NCI-H1930 (cell line): ENCODE measurements around the gene PARVB.

ENCODE experiments used
- DNase-seq, 2 experiments: peaks; one replicate each; lab custom pipeline; 2025; lab: John Stamatoyannopoulos, UW

PARVB gene

GRCh38 chr22:44028091-44028490 is 4.0 kb downstream of the PARVB start:
- DNase-seq = no peak

DNA sequence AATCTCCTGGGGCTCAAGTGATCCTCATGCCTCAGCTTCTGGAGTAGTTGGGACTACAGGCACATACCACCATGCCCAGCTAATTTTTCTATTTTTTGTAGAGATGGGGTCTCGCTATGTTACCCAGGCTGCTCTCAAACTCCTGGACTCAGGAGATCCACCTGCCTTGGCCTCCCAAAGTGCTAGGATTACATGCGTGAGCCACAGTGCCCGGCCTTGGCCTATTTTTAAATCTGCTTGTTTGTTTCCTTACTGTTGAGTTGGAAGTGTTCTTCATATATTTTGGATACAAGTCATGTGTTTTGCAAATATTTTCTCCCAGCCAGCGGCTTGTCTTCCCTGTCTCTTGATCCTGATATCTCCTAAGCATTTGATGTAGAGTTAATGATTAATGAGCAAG is 5.0 kb downstream of the PARVB start:
- no peak for DNase-seq

GRCh38 chr22:44030051-44030701 is 6.1 kb downstream of the PARVB start:
- no peak for DNase-seq

DNA sequence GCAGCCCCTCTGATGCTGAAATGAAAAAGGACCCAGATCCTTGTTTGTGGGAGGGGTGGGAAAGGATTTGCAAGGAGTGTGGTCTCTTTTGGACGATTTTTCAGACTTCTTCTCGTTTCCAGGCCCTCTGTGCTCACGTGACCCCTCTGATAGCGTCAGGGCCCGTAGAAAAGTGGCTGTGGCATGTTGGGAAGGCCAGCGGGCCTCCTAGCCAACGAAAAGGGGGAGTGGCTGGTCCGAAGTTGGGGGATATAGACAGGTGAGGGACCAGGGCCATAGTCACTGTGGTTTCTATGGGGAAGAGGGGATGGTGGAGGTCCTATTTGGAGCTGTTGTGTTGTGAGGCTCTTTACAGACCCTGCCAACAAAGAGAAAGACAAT is 6.6 kb downstream of the PARVB start:
- no peak for DNase-seq

- no peak for DNase-seq
Measured at GRCh38 chr22:44031158-44031952, 7.3 kb downstream of the PARVB start.

GRCh38 chr22:44032126-44032730 is 8.1 kb downstream of the PARVB start:
- DNase-seq = no peak

GRCh38 chr22:44033287-44033686 is 9.2 kb downstream of the PARVB start:
- no peak for DNase-seq

GRCh38 chr22:44033694-44034093 is 9.6 kb downstream of the PARVB start:
- no peak for DNase-seq

DNA sequence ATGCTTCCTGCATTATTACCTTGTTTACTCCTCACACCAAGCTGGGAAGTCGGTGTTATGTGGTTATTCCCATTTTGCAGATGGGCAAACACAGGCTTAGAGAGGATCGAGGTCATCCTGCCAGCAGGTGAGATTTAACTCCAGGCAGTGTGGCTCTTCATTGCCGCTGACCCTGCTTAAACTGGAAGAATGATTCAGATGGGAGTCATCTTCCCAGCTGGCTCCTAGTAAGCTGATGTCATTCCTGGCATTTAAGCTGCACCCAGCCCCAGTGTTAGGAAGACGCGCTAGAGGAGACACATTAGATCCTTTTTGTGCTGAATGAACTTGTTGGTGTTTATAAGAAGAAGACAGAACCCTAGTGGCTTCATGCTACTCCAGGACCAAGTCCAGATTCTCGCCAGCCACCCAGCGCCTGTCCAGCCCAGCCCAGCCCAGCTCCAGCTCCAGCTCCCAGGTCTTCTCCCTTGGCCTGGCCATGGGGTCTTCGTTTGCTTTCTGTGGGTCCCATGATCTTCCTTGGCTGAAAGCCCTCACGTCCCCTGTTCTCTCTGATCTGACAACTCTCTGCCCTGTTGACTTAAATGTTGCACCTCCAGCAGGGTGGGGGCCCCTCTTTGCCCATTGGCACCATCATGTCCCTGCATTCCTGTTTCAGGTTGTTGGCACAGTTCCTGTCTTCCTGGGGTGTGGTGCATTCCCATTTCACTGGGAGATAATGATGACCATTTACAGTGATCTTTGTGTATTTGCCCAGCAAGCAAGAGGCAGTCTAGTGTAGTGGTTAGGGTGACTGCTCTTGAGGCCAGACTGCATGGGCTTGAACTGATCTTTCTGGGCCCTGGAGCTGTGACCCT is 13.6 kb downstream of the PARVB start:
- DNase-seq = no peak

DNA sequence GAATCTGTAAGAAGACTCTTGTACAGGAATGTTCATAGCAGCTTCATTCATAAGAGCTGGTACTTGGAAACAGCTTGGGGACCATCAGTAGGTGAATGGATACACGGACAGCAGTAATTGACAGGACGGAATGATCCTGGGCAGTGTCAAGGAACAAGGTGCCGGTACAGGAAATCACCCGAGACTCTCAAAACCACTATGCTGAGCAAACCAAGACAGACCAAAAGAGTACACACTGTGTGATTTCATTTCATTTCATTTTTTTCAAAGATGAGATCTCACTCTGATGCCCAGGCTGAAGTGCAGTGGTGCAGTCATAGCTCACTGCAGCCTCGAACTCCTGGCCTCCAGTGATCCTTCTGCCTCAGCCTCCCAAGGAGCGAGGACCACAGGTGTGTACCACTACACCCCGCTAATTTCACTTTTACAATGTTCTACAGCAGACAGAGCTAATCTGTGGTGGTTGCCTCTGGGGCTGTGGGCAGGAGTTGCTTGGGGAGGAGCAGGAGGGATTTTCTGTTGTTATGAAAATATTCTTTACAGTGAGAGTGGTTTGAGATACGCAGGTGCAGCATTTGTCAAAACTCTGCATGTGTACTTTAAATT is 15.6 kb downstream of the PARVB start:
- DNase-seq = no peak

DNA sequence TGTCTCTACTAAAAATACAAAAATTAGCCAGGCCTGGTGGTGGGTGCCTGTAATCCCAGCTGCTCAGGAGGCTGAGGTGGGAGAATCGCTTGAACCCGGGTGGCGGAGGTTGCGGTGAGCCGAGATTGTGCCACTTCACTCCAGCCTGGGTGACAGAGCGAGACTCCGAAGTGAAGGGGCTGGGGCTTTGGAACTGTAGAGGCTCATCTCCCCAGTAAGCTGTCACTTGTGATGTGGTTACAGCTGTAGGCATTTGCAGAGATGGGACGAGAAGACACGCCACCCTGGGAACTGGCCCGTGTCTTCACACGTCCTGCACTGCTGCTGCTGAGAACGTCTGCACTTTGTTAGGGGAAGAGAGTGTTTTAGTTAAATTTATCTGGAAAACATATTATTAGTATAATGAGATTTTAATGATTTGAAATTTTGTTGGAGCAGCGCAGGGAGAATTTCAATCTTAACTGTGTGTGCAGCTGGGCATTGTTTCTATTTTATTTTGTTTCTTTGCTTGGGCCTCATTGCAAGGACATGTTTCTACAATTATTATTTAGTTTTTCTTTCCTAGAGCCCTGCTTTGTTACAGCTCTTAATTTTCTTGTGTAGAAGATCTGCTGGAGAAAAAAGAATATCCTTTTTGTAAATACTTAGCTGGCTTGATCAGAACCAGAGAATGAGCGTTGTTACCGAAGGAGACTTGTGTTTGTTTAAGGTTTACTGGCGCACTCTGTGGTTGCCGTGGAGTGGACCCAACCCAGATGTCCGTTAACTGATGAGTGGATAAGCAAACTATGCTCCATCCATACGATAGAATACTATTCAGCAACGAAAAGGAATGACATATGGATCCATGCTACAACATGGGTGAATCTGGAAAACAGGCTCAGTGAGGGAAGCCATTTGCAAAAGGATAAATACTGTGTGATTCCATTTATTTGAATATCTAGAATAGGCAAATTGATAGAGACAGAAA is 18.4 kb downstream of the PARVB start:
- DNase-seq = no peak

GRCh38 chr22:44045145-44045544 is 21.0 kb downstream of the PARVB start:
- no peak for DNase-seq

GRCh38 chr22:44046485-44047141 is 22.5 kb downstream of the PARVB start:
- DNase-seq = no peak

DNA sequence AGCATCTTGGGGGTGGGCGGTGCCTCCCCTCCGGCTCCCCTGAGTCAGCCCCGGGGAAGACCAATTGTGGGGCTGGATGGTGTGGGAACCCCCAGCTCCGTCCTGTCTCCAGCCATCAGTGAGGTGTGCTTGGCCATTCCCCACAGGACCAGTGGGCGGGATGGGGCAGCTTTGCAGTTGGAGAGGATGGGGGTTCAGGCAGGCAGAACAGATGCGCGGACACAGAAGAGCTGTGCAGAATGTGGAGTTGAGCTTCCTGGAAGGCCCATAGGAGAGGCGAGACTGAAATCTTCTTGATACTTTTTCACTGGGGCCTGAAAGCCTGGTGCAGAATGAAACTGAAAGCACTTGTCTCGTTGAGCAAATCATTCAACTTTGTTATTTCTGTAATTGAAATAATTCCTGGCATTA is 23.8 kb downstream of the PARVB start:
- no peak for DNase-seq

GRCh38 chr22:44049486-44050231 is 25.6 kb downstream of the PARVB start:
- no peak for DNase-seq

DNA sequence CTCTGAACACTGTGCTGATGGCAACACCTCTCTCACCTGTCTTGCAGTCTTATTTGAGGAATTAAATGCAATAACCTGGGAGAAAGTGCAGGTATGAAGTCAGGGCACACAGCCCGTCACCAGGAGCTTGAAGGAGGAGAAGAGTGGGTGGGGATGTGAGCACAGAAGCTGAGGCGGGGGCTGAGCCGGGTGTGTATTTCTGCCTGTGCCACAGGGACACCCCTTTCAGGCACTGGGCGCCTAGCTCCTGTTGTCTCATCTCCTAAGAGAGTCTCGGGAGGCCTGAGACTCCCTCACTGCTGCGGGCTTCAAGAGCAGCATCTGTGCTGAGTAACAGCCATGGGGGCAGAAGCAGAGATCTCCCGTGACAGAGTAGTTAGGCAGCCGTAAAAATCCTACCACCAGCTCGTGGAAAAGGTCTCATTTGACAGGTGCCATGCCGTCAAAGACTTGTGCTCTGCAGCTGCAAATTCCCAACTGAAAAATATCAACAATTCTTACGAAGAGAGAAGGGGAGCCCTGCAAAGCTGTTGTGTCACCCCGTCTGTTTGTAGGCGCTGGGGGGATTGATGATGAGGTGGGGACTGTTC is 26.8 kb downstream of the PARVB start:
- no peak for DNase-seq

- DNase-seq = no peak
Measured at GRCh38 chr22:44051358-44051757, 27.3 kb downstream of the PARVB start.

GRCh38 chr22:44051961-44052360 is 27.9 kb downstream of the PARVB start:
- DNase-seq = no peak

GRCh38 chr22:44055805-44056204 is 31.7 kb downstream of the PARVB start:
- DNase-seq = no peak
